Measurements from ENCODE around the gene IL1RAPL1.

GRCh38 chrX:29913647-29914046 is 1326.4 kb downstream of the IL1RAPL1 start:
- TF ChIP-seq CTCF (conservative IDR thresholded peaks at IDR 0.05 in 1 of 2, IDR thresholded peaks at IDR 0.05 in 1 of 2; ENCODE audit: low read depth in 1 of 2, low read length in 2 of 2) (no peak), EZH2 (IDR thresholded peaks at IDR 0.05; ENCODE audit: low read length, missing control alignments) (no peak)

All from fibroblast of lung (primary cell).